Thyroid gland (tissue), 4 donors: ENCODE data around the gene TECTB. TPM values are rescaled to one million over a fixed set of nuclear protein-coding genes. Genes with fewer than 3 reads are reported as not detected.

ENCODE experiments used
- DNase-seq, 2 donors: peaks; one replicate each; pipeline ENCODE4 v3.0.0-alpha.2; 2019
- H3K27ac ChIP-seq, 3 donors: fragments of 200-600 bp; sonication (generic); 1 replicate in 2 of 3; 2 replicates in 1 of 3; pipeline ENCODE4 v1.5.1; 2016 to 2019; ENCODE audit warnings: mild to moderate bottlenecking in 1 of 3, moderate library complexity in 1 of 3
- H3K27me3 ChIP-seq: fragments of 200-600 bp; sonication (generic); one replicate; pipeline ENCODE4 v1.5.1; 2019
- H3K36me3 ChIP-seq, 2 donors: fragments of 200-600 bp; sonication (generic); one replicate each; pipeline ENCODE4 v1.5.1; 2016 to 2019
- H3K4me1 ChIP-seq, 2 donors: fragments of 200-600 bp; sonication (generic); one replicate each; pipeline ENCODE4 v1.5.1; 2017 to 2019
- H3K4me3 ChIP-seq, 3 donors: fragments of 200-600 bp; sonication (generic); replicated peaks in 1 of 3; 1 replicate in 2 of 3; 2 replicates in 1 of 3; pipeline ENCODE4 v1.5.1; 2016; ENCODE audit warnings: mild to moderate bottlenecking in 1 of 3
- H3K9me3 ChIP-seq: fragments of 200-600 bp; sonication (generic); one replicate; pipeline ENCODE4 v1.5.1; 2017
- POLR2A ChIP-seq, 2 donors: fragments of 450-650 bp; IDR thresholded peaks; one replicate each; pipeline ENCODE4 v1.6.1; 2017; ENCODE audit warnings: antibody characterized with exemption in 2 of 2, mild to moderate bottlenecking in 2 of 2, moderate library complexity in 1 of 2
- WGBS, 2 donors: methylation state at CpG; one replicate each; pipeline ENCODE4 v1.1.5; 2017; 5-methylcytosine and 5-hydroxymethylcytosine counted together
- intact Hi-C: fragments of 100-400 bp; cut with DNase I; formaldehyde crosslinking; loops from one replicate; pipeline ENCODE4 v1.15.1; 2023
- total RNA-seq, 4 donors: library from RNA; depleted of rRNA; stranded (reverse); fragments of >200 nt; gene quantifications; one replicate each; pipeline ENCODE4 v1.2.3, GENCODE V29; 2016
- TF ChIP-seq, protein P1 (sequence below), 6 experiments: fragments of 200-600 bp in 3 of 6; fragments of 450-650 bp in 3 of 6; sonication (generic) in 3 of 6; IDR thresholded peaks; one replicate each; pipeline ENCODE4 v1.5.1; 2016 to 2019; ENCODE audit warnings: antibody characterized with exemption in 6 of 6, mild to moderate bottlenecking in 2 of 6, inconsistent platforms in 1 of 6, moderate library complexity in 1 of 6

Gene TECTB
- total RNA-seq, 4 donors from 2014 or later, result 0.29 to 0.89 (median 0.72) TPM

DNA sequence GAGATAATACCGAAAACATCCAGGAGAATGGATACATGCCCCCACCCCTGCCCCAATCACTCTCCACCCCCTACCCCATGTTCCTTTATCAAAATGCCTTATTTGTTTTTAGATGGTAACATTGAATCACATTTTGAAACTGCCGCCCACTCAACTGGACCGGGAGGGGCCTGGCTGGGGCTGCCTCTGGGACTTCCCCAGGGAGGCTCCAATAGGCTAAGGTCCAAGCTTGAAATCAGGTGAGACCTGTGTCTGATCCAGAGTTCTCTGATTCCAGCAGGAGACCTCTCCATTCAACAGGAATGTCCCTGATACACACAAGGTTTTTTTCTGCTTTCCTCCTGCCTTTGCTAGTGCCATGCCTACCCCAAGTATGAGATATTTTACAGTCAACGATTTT, 47.0 kb downstream of the TECTB start:
- no peak for TF ChIP-seq POLR2A (IDR thresholded peaks at IDR 0.05)
- TF ChIP-seq, protein P1, sequence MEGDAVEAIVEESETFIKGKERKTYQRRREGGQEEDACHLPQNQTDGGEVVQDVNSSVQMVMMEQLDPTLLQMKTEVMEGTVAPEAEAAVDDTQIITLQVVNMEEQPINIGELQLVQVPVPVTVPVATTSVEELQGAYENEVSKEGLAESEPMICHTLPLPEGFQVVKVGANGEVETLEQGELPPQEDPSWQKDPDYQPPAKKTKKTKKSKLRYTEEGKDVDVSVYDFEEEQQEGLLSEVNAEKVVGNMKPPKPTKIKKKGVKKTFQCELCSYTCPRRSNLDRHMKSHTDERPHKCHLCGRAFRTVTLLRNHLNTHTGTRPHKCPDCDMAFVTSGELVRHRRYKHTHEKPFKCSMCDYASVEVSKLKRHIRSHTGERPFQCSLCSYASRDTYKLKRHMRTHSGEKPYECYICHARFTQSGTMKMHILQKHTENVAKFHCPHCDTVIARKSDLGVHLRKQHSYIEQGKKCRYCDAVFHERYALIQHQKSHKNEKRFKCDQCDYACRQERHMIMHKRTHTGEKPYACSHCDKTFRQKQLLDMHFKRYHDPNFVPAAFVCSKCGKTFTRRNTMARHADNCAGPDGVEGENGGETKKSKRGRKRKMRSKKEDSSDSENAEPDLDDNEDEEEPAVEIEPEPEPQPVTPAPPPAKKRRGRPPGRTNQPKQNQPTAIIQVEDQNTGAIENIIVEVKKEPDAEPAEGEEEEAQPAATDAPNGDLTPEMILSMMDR (IDR thresholded peaks at IDR 0.05), result no peak
- peak overlapping the region in 2 of 3 donors; percentile 77 to 79 for H3K27ac ChIP-seq
- peak; percentile 63 to 68 for DNase-seq
- intact Hi-C loops, result no loop called here
- no peaks in the 10 kb centered on the region for H3K27me3 ChIP-seq
- peaks cover 21 to 31% of the 10 kb centered on the region in 2 donors for H3K4me1 ChIP-seq
- no peaks in the 10 kb centered on the region for H3K9me3 ChIP-seq
- 56 to 60% methylated on average over 4 of the region's 4 CpGs for WGBS, 2 donors
- H3K4me3 ChIP-seq, result no peak overlapping the region
- no peaks in the 10 kb centered on the region for H3K36me3 ChIP-seq

DNA sequence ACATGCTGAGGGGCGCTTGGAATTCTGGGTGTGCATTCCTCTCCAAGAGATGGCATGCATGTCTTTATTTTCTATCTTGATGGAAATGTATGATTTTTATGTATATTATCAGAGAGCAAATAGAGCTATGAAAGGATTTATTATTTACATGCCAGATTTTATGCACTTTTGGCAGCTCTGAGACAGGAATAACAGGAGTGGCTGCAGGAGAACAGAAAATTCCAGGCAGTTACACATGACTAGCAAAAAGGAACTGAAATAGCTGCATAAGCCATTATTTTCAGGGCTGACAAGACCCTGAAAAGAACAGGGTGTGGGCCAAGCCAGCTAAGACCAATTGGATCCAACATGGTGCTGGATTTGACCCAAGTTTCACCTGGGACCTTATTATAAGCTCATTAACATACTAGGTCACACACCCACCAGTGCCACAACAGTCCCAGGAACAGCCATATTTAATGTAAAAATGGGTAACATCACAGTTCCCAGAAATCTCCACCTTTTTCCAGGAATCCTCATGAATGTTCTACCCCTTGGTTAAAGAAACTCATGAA, 47.5 kb downstream of the TECTB start:
- WGBS, 2 donors, result 79 to 92% methylated on average over 1 of the region's 1 CpG
- DNase-seq, result peak; percentile 44 to 54
- Histone ChIP-seq H3K27me3 (no peaks in the 10 kb centered on the region), H3K9me3 (no peaks in the 10 kb centered on the region), H3K4me3 (no peak overlapping the region), H3K27ac (peak overlapping the region; percentile 37 to 79 (median 77)), H3K4me1 (peaks cover 21 to 31% of the 10 kb centered on the region in 2 donors), H3K36me3 (no peaks in the 10 kb centered on the region)
- intact Hi-C loops, result no loop called here
- TF ChIP-seq, protein P1 (IDR thresholded peaks at IDR 0.05), result no peak
- TF ChIP-seq POLR2A (IDR thresholded peaks at IDR 0.05), result no peak

DNA sequence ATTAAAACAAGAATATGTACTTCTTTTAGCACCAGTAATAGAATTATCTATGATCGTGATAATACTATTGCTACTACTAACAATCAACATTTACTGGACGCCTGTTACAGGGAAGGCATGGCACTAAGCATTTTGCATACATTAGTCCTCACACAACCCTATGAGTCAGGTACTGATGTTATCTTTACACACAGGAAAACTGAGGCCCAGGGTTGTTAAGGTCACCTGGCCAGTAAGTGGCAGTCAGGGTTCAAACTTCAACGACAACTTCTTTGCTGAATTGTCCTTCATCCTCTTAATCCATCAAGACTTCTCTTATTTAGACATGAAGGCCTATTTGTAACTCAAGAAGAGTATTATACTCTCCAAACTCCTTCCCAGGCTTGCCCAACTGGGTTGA, 48.8 kb downstream of the TECTB start:
- H3K27me3 ChIP-seq, result no peaks in the 10 kb centered on the region
- WGBS, 2 donors, result 81 to 86% methylated on average over 3 of the region's 3 CpGs
- no peaks in the 10 kb centered on the region for H3K36me3 ChIP-seq
- H3K27ac ChIP-seq, result peak overlapping the region in 2 of 3 donors; percentile 19 to 79
- H3K4me3 ChIP-seq, result no peak overlapping the region
- DNase-seq, result no peak
- intact Hi-C loops, result no loop called here
- H3K9me3 ChIP-seq, result no peaks in the 10 kb centered on the region
- H3K4me1 ChIP-seq, result peaks cover 21 to 31% of the 10 kb centered on the region in 2 donors
- TF ChIP-seq POLR2A (IDR thresholded peaks at IDR 0.05), result no peak
- TF ChIP-seq, protein P1 (IDR thresholded peaks at IDR 0.05), result no peak

DNA sequence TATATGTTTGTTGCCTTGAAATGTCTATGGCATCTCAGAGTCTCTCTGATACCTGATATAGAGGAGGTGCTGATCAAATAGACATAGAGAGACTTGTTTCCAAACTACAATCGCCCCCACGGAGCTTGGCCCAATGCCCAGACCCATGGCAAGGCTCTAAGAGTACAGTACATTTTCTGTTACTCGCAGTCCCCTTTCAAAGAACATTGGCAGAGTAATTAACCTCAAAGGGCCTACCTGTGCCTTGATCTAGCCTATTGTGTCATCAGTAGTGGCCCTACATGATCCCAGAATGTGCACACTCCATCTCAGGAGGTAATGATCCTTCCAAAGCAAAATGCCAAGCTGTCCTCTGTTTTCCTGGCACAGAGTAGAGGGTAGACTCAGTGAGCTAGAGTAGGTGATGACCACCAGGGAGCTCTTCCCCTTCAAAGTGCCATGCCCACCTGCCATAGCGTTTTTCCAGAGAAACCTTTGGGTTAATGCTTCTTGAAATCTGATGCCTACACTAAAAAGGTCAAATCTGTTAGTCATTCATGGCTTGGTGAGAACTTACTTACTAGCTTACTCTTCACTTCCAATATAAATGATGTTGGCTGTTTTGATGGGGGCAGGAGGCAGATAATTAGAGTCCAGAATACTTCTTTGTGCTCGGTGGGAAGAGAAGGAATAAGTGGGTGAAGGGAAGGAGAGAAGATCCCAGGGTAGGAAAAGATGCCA, 49.5 kb downstream of the TECTB start:
- Histone ChIP-seq H3K4me1 (peaks cover 21 to 31% of the 10 kb centered on the region in 2 donors), H3K36me3 (no peaks in the 10 kb centered on the region), H3K27me3 (no peaks in the 10 kb centered on the region), H3K27ac (peak overlapping the region in 2 of 3 donors; percentile 19 to 79), H3K4me3 (no peak overlapping the region), H3K9me3 (no peaks in the 10 kb centered on the region)
- no peak for TF ChIP-seq POLR2A (IDR thresholded peaks at IDR 0.05)
- TF ChIP-seq, protein P1 (IDR thresholded peaks at IDR 0.05), result no peak
- intact Hi-C loops, result no loop called here
- peak; percentile 89 to 94 for DNase-seq
- 37 to 44% methylated on average over 4 to 5 of the region's 5 CpGs for WGBS, 2 donors

DNA sequence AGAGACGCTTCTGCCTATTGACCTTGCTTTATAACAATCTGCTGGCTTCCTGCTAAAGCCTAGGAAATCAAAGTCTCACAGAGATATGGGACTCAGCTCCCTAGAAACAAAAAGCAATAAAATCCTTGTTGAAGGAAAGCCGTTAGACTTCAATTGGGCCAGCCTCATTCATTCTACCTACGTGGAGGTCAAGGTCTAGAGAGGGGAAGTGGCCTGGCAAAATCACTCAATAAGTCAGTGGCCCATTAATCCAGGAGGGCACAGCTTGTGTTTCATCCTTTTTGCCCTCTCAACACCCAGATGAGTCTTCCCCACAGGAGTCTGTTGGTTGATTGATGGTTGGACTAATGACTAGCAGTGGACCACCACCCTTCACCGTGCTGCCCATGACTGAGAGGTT, 50.3 kb downstream of the TECTB start:
- TF ChIP-seq, protein P1 (IDR thresholded peaks at IDR 0.05), result no peak
- no peak for TF ChIP-seq POLR2A (IDR thresholded peaks at IDR 0.05)

More for the DNA sequence above, 50.3 kb downstream of the TECTB start:
- Histone ChIP-seq H3K4me3 (no peak overlapping the region), H3K36me3 (no peaks in the 10 kb centered on the region), H3K27ac (no peak overlapping the region), H3K4me1 (peaks cover 21 to 31% of the 10 kb centered on the region in 2 donors), H3K9me3 (no peaks in the 10 kb centered on the region), H3K27me3 (no peaks in the 10 kb centered on the region)
- WGBS, 2 donors, result 65 to 70% methylated on average over 4 of the region's 4 CpGs
- intact Hi-C loops, result no loop called here
- DNase-seq, result no peak
